Inferior parietal cortex (tissue), 1 donor: ENCODE results near the gene ITGA2B.
"Not testable (repeated sequence)": the region's sequence is repeated elsewhere in the genome, so short reads cannot be mapped to it uniquely, and the experiment has no call there.

ENCODE experiments used
- DNase-seq: peaks from one replicate; pipeline ENCODE4 v3.0.0-alpha.2; 2016; ENCODE audit errors: extremely low spot score

The ITGA2B gene

DNA sequence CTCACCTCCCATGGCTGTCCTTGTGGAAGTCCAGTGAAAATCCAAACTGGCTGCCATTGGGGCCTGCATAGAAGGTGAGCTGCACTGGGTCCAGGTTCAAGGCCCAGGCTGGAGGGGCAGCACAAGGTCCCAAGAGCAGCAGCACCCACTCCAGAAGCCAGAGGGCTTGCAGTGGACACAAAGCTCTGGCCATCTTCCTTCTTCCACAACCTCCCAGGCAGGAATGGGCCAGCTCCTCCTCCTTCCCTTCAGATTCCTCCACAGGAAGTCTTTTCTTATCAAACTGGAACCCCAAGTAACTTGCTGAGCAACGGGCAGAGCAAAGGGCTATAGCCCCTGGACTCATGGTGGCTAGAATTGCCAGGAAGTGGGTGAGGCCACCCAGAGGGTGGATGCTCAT, at the start of gene ITGA2B:
Gene ITGA2B, minus strand, starts transcription at position 369 of the 400 bp plus-strand sequence. Its CDS starts 176 bp downstream, at position 193.
- DNase-seq: no peak

DNA sequence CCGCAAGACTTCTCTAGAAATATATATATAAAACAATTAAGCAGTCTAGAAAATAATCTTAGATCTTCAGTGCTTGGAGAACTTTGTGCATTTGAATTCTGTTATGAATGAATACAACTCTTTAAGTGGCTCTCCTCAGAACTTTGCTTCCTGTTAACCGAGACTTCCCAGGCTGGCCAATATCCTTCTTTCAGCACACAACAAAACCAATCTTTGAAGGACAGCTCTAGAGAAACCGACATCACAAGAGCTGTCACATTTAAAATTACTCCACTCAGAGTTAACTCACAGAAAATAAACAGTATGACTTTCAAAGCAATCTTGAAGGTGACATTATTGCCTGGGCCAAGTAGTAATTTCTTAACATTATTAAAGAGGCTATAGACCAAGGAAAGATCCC, 49.7 kb upstream of the ITGA2B start:
- no peak for DNase-seq

DNA sequence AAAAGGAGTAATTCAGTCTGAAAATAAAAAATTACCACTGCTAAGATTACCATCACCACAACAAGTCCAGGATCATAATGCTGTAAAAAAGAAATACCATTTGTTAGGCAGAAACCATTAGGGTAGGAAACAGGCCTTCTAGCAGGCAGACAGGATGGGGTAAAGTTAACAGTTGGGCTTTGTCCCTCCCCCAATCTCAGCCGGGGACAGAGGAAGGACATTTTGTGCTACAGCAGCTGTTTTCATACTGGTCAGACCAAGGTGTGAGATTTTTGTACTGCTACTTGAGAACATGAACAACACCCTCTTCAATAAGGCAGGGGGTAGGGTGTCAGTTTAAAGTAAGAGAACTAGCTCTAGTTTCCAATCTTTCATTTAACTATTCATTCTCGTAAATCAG, 49.2 kb upstream of the ITGA2B start:
- DNase-seq: peak; percentile 25

DNA sequence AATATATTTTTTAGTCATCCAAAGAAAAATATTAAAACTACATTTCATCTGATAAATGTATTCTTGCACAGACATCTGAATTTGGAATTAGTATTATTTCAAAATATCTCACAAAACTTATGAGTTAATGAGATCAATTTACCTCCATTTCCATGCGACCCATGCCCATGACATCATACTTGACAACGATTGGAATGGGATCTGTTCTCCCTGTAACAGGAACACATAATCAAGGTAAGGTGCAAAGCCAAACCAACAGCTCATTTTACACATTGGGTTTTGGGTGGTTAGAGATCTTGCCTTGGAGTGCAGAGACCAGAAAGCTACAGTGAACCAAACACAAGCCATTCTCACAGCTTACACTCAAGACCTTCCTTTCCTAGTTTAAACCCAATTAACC, 46.9 kb upstream of the ITGA2B start:
- DNase-seq: no peak

DNA sequence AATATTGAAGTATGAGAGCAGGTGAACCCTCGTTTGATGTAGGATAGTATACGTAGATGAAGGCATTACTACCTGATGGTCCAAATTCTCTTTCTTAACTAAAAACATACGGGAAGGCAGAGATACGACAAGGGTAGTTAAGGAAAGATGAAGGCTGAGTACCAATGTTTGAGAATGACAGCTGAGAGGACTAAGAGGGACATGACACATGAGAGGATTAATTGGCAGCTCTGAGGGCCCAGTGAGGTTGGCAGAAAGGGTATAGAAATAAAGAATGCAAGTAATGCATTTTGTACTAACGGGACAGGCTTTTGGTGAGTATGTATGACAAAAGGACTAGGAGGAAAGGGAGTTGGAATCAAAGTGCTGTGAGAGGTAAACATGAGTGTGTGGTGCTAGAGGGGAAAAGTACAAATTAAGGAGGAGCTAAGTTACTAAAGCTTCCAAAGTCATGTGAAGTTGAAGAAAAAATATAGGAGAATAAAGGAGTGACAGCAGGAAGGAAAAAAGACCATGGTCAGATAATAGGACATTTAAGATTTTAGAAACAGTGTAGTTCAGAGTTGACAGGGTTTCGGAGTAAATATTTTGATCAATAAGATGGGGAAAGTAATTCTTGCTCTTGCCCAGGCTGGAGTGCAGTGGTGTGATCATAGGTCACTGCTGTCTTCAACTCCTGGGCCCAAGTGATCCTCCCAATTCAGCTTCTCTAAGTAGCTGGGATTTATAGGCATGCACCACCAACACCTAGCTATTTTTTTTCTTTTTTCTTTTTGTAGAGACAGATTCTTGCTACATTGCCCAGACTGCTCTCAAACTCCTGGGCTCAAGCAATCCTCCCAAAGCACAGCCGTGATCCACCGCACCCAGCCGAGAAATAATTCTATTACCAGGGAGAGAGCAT, 43.1 kb upstream of the ITGA2B start:
- DNase-seq: no peak

DNA sequence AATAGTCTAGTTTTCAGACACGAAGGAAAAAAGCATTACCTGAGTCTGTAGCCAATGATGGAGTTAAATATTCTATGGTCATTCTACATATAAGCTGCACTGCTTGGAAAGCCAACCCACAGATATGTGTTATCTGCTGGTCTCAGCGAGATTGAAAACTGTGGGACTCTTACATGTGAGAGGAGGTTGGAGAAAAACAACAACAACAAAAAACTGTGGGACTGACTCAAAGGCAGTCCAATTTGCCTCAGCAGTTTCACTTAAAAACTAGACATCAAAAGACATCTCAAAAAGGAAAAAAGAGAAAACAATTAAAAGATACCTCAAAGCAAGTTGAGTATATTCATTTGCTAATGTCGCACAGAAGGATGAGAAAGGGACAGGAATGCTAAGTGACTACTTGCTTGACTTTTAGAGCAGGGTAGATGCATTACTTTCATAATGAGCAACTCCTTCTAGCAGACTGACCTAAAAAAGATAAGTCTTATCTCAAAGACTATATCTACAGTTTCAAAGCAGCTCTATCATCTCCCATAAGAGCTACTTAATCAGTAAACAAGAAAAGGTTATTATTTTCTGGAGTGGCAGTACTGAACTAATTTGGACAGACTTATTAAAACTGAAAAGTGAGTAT, 35.5 kb upstream of the ITGA2B start:
- no peak for DNase-seq

DNA sequence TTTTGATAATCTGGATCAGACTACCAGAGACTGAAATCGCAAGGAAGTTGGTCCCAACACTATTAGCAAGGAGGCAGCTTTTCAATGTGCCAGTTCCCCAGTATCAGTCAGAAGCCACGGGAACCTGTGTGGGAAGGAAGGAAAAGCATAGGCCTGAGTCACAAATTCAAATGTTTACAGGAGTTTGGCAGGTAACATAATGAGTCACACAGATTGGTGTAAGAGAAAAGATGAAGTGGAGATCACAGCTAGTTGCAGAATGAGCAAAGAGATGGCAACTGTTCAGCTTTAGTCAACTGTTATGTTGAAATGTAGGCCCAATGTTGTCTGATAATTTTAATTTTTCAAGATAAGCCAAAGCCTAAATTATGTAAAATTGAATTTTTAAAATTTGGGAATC, 28.1 kb upstream of the ITGA2B start:
- peak; percentile 30 for DNase-seq

DNA sequence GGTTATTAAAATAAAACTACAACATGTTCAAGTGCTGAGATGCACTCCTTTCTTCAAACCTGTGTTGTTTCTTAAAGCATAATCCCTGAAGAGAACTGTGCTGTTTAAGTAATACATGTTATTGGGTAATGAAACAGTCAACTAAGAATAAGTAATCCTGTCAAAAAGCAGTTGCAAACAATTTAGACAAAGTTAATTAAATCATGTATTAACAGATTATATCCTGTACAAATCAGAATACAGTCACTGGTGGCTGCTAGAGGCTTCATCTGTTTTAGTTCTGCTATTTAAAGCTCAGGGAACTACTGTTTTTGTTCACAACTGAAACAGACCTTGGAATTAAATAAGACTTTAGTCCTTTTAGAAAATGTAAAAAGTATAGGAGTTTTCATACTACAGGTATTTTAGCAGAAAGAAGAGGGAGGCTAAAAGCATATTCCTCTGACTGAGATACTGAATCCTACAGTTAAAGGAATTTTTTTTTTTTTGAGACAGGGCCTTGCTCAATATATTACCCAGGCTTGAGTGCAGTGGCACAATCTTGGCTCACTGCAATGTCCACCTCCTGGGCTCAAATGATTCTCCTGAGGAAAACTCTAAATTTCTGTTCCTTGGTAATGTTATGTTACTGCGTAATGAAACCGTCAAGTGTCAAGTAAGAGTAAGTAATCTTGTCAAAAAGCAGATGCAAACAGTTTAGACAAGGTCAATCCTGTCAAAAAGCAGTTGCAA, 27.3 kb upstream of the ITGA2B start:
- DNase-seq: no peak

DNA sequence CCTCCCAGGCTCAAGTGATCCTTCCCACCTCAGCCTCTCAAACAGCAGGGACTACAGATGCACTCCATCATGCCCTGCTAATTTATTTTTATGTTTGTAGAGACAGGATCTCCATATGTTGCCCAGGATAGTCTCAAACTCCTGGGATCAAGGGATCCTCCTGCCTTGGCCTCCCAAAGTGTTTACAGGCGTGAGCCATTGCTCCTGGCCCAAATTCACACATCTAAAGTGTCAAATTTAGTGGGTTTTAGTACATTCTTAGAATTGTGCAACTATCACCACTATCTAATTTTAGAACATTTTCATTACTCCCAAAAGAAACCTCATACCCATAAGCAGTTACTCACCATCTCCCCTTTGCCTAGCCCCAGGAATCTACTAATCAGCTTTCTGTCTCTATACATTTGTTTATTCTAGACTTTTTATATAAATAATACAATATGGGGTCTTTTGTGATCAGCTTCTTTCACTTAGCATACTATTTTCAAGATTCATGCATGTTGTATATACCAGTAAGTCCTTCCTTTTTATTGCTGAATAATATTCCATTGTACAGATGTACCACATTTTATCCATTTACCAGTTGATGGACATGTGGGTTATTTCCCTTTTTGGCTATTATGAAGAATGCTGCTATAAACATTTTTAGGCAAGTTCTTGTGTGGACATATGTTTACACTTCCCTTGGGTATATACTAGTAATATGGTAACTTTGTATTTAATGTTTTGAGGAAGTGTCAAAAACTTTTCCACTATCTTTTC, 25.1 kb upstream of the ITGA2B start:
- no peak for DNase-seq

DNA sequence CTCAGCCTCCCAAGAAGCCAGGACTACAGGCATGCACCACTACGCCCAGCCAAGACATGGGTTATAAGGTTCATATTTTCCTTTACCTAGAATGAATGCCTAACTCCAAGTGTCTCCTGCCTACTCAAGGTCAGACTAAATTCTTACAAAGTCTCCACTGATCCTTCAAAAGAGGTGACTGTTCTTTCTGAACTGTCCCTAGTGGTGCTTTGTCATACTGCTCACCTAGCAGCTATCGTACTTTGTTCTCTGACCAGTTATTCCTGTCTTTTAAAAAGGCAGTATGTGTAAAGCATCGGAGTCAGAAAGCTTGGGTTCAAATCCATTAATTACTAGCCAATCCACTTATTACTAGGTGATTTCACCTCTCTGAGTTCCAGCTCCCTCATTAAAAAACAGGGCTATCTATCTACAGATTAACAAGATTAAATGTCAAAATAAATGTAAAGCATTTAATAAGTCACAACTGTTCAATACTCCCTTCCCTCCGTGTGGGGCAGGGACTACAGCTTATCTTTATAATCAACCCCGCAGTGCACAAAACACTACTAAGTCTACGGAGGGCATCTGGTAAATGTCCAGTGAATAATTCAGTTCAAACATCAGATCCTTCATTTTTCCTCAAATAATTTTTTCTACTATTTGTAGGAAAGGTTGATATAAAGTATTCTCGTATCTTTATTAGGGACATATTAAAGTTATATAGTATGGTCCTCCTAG, 20.0 kb upstream of the ITGA2B start:
- DNase-seq: no peak

DNA sequence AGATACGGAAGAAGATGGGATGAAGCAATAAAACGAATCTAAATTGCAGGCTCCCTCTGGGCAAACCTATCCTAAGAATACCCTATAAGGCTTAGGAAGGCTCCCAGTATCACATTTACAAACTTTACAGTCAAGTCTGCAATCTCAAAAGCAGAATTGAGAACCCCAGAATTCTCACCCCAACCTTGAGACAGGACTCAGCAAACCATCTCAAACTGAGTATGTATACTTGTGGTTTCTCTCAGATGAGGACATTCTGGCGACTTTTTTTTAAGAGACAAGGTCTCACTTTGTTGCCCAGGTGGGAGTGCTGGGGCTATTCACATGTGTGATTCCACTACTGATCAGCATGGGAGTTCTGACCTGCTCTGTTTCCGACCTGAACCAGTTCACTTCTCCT, 19.3 kb upstream of the ITGA2B start:
- no peak for DNase-seq

DNA sequence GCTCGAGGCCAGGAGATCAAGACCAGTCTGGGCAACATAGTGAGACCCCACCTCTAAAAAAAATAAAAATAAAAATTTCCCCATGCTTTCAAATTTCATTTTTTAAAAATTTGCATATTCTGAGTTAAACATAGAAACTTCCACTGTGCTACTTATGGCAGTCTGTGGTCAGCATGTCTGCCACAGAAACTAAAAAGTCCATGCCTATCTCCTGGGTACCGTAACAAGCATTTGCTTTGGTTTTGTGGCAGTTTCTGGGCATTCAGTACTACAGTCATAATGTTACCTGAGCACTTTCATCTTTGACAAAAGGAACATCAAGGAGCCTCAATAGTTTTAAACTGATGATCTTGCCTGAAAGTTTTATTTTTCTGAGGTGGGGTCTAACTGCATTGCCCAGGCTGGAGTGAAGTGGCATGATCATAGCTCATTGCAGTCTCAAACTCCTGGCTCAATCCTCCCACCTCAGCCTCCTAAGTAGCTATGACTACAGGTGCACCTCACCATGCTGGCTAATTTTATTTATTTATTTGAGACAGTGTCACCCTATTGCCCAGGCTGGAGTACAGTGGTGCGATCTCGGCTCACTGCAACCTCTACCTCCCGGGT, 13.2 kb upstream of the ITGA2B start:
- DNase-seq: no peak

DNA sequence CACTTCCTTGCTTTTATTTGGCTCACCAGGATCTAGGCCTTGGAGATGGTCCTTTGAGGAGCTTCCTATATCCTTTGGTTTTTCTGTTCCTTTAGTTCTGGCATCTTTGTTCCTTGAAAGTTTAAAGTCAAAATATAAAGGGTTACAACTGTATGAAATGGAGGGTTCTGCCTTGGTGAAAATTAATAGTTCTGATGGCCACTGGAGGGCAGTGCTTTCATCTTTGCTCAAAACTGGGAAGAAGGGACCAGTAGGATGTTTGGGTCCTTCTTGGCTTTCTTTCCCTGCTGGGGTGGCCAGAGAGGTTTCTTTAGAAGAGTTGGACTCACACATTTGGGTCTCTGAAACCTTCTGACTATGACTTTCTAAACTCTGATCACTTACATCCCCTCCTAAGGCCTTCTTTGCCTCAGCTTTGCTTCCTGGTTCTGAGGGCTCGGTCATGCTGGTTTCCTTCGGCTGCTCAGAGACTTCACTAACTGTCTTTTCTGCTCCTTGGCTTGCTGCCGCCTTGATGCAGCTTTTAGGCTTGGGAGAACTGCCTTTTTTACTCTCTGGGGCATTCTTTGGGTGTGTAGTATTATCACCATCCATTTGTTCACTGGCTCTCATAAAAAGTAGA, 10.9 kb upstream of the ITGA2B start:
- peak; percentile 28 for DNase-seq

DNA sequence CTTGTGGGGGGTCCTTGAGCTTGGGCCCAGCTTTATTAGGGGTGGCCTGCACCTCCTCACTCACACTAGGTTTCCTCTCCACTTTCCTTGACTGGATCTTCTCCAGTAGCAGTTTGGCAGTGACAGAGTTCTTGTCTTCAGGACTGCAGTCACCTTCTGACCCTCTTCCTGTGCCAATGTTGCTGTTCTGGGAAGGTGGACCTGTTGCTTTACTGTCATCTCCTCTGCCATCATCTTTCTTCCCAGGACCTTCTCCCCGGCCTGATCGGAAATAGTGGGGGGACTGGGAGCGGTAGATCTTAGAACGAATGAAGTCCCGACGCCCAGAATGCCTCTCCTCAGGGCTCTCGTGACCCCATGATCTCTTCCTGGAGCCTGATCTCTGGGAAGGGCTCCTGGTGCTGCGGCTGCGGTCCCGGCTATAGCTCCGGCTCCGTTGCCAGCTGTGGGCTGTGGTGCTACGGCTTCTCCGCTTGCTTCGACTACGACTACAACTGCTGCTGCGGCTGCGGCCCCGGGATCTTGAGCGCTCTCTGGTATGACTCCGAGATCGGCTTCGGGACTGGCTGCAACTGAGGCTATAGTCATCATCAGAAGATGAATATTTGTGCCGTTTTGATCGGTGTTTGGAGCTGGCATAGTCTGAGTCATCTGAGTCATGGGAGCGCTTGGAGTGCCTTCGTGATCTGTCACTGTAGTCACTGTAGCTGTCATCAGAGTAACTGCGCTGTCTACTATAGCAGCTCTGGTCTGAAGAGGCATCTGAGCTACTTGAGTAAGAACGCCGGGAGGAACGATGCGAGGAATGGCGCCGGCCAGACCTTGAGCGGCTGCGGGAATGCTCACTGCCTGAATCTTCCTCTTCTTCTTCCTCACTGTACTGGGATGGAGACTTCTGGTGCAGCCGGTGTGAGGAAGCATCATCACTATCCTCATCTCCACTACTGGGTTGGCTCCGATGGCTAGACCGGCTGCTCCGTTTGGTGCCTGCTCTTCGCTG, 9.5 kb upstream of the ITGA2B start:
- DNase-seq: no peak

DNA sequence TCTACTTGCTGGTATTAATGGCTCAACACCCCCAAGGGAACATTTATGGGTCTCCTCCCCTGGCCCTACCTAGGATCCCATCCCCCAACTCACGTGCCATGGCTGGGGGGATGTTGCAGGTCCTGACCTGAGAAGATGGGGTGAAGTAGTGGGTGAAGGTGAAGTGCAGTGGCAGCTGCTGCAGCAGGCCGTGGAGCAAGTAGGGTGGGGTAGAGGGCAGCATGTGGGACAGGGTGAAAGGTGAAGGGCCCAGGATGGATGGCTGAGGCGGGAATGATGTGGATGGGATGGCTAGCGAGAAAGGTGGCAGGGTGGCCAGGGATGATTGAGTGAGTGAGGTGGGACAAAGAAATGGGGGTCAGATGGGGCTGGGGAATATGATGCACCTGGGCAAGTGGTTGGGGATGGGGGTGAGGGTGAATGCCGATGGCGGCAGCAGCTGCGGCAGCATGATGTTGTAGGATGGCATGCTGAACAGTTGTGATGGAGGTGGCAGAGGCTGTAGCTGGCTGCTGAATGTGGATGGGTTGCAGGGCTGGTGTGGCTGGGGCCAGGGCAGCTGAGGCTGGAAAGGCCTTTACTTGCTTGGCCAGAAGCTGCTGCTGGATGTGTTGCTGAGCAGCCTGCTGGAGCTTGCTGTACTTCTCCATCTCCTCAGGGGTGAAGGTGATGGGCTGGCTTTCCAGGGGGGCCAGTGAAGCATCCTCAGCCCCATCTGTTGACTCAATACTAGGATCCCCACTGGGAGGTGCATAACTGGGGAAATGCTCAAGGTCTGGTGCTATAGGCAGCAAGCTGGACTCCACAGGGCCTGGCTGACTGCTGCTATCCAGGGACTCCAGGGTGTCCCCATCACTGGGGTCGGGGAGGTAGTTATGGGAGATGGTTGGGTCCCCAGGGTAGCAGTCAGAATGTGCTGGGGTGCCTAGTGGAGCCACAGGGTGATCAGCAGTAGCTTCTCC, 8.3 kb upstream of the ITGA2B start:
- DNase-seq: no peak

DNA sequence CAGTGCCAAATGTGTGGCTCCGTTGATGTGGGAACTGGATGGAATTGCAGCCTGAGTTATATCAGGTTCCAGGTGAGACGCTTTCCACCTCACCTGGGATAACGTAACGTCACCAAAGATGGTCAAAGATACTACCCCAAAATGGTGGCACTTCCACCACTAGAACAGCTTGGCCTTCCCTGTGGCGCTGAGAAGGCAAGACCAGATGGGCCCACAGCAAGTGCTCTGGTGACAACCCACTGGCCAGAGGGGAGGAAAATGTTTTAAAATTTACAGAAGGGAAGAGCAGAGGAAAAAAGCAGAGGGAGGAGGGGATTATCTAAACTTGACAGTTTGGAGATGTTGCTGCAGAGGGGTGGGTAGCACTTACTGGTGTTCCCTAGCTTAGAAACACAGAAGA, 7.5 kb upstream of the ITGA2B start:
- no peak for DNase-seq

DNA sequence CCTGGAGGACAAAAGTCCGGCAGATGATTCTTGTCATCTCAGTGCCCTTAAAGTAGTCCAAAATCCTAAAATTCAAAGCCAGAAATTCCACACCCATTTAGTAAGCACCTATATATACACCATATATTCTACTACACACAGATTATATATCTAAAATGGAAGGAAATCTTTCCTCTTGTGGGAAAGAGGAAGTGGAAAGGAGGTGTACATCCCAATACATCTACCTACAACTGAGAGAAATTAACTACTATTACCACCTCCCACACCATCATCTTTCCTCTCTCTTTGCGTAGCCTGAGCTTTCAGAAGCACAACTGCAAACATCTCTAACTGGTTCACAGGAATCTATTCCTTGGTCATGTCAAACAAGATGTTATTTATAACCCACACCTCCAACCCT, 5.4 kb upstream of the ITGA2B start:
- DNase-seq: no peak

DNA sequence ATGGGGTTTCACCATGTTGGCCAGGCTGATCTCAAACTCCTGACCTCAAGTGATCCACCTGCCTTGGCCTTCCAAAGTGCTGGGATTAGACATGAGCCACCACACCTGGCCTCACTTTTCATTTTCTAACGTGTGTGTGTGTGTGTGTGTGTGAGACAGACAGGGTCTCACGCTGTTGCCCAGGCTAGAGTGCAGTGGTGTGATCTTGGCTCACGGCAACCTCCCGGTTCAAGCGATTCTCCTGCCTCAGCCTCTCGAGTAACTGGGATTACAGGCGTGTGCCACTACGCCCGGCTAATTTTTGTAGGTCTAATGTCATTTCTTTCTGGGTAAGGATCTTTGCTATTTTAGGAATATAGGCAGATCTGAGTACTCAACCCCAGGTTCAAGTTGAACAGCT, 4.7 kb upstream of the ITGA2B start:
- DNase-seq: not testable (repeated sequence)
